DND-41 (cell line): Measurements from ENCODE around the gene ERV3-1.
"Not testable (repeated sequence)": the region's sequence is repeated elsewhere in the genome, so short reads cannot be mapped to it uniquely, and the experiment has no call there.

ENCODE experiments used
- CTCF ChIP-seq: IDR thresholded peaks from 2 replicates; pipeline ENCODE4 v1.5.1; 2012; ENCODE audit warnings: borderline replicate concordance, low read length, moderate library complexity, mild to moderate bottlenecking; ENCODE audit not compliant: poor library complexity, severe bottlenecking; ENCODE audit errors: extremely low read depth
- EZH2 ChIP-seq: IDR thresholded peaks from 3 replicates; pipeline ENCODE4 v1.6.1; 2012; ENCODE audit warnings: borderline replicate concordance, low read depth, mild to moderate bottlenecking, moderate library complexity, low read length, inconsistent platforms; ENCODE audit not compliant: severe bottlenecking

- not testable (repeated sequence) for TF ChIP-seq CTCF, EZH2
Observed at GRCh38 chr7:65045589-65045988, 39.1 kb upstream of the ERV3-1 start.
